Calu3 (cell line): ENCODE results near the gene PCBP4. TPM values are rescaled to one million over a fixed set of nuclear protein-coding genes. Genes with fewer than 3 reads are reported as not detected.
A peak's percentile ranks its signal among the peaks of the same experiment; 100 is the strongest.

ENCODE experiments used
- BruUV-seq: library from RNA; stranded (reverse); fragments of 400-500 nt; replicated peaks from 2 replicates; lab custom pipeline; 2021; lab: Mats Ljungman, UMichigan
- CTCF ChIA-PET: fragments of 300-600 bp; sonication (Branson Sonifier 250); formaldehyde crosslinking; loops from one replicate; lab custom pipeline; 2022; ENCODE audit warnings: antibody characterized with exemption; lab: Charles Lee
- DNase-seq: peaks from one replicate; pipeline ENCODE4 v3.0.0; 2022
- H3K27ac Mint-ChIP-seq: one replicate; pipeline ENCODE4 v1.8.0; 2022; ENCODE audit warnings: mixed read lengths; ENCODE audit not compliant: unreplicated experiment
- H3K27me3 Mint-ChIP-seq: one replicate; pipeline ENCODE4 v1.8.0; 2022; ENCODE audit warnings: mixed read lengths; ENCODE audit not compliant: unreplicated experiment
- H3K36me3 Mint-ChIP-seq: one replicate; pipeline ENCODE4 v1.8.0; 2022; ENCODE audit warnings: mild to moderate bottlenecking, moderate library complexity, mixed read lengths; ENCODE audit not compliant: insufficient read depth, unreplicated experiment
- H3K4me1 Mint-ChIP-seq: one replicate; pipeline ENCODE4 v1.8.0; 2022; ENCODE audit warnings: mild to moderate bottlenecking, low read depth, mixed read lengths; ENCODE audit not compliant: unreplicated experiment
- H3K4me3 Mint-ChIP-seq: one replicate; pipeline ENCODE4 v1.8.0; 2022; ENCODE audit warnings: mild to moderate bottlenecking, low read depth, moderate library complexity, mixed read lengths; ENCODE audit not compliant: unreplicated experiment
- H3K9me3 Mint-ChIP-seq: one replicate; pipeline ENCODE4 v1.8.0; 2022; ENCODE audit warnings: low read depth, mixed read lengths; ENCODE audit not compliant: unreplicated experiment
- intact Hi-C: fragments of 100-400 bp; cut with micrococcal nuclease; formaldehyde crosslinking; loops from one replicate; pipeline ENCODE4 v1.10.0; 2022; ENCODE audit not compliant: unreplicated experiment
- total RNA-seq: library from RNA; stranded (reverse); gene quantifications from 2 replicates; pipeline ENCODE4 v1.2.3, GENCODE V29; 2022
- TF ChIP-seq, protein P1 (sequence below): fragments of 200-600 bp; IDR thresholded peaks from one replicate; pipeline ENCODE4 v1.8.0; 2022; ENCODE audit warnings: antibody characterized with exemption; ENCODE audit not compliant: unreplicated experiment

The PCBP4 gene
- total RNA-seq, 1 experiment from 2014 or later = 31.5 TPM

GRCh38 chr3:51941463-51941797 lies 25.8 kb downstream of the PCBP4 start:
- Mint-ChIP-seq H3K9me3 (no peaks in the 10 kb centered on the region), H3K4me1 (peaks cover 15% of the 10 kb centered on the region), H3K27me3 (no peaks in the 10 kb centered on the region), H3K4me3 (peak overlapping the region; percentile 62), H3K36me3 (peaks cover 41% of the 10 kb centered on the region), H3K27ac (peak overlapping the region; percentile 4)
- DNase-seq = no peak
- no TSS peak for BruUV-seq
- intact Hi-C loops = loop anchor here (1.0 to 5.0 kb wide), 2 partner anchors 33 to 116 kb away; partner anchors contain the start of genes ABHD14B and DUSP7
- CTCF ChIA-PET = interaction anchor here (0.7 to 3.4 kb wide), 5 partner anchors 26 to 296 kb away, joined by 3 to 30 read pairs (median 5); partner anchors contain the start of genes ABHD14A, ABHD14B, ACY1 and PCBP4
- TF ChIP-seq, protein P1, sequence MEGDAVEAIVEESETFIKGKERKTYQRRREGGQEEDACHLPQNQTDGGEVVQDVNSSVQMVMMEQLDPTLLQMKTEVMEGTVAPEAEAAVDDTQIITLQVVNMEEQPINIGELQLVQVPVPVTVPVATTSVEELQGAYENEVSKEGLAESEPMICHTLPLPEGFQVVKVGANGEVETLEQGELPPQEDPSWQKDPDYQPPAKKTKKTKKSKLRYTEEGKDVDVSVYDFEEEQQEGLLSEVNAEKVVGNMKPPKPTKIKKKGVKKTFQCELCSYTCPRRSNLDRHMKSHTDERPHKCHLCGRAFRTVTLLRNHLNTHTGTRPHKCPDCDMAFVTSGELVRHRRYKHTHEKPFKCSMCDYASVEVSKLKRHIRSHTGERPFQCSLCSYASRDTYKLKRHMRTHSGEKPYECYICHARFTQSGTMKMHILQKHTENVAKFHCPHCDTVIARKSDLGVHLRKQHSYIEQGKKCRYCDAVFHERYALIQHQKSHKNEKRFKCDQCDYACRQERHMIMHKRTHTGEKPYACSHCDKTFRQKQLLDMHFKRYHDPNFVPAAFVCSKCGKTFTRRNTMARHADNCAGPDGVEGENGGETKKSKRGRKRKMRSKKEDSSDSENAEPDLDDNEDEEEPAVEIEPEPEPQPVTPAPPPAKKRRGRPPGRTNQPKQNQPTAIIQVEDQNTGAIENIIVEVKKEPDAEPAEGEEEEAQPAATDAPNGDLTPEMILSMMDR = no peak

GRCh38 chr3:51940648-51941462 lies 26.4 kb downstream of the PCBP4 start:
- TSS peak; percentile 50 for BruUV-seq

GRCh38 chr3:51938780-51939425 lies 28.4 kb downstream of the PCBP4 start:
- BruUV-seq = no TSS peak
- no peaks in the 10 kb centered on the region for H3K9me3 Mint-ChIP-seq
- H3K36me3 Mint-ChIP-seq = peaks cover 52% of the 10 kb centered on the region
- no peaks in the 10 kb centered on the region for H3K27me3 Mint-ChIP-seq
- intact Hi-C loops = no loop called here
- H3K4me1 Mint-ChIP-seq = peaks cover 15% of the 10 kb centered on the region
- no peak for DNase-seq
- no peak overlapping the region for H3K4me3 Mint-ChIP-seq
- TF ChIP-seq, protein P1 = no peak
- CTCF ChIA-PET = no interaction called here
- H3K27ac Mint-ChIP-seq = no peak overlapping the region

More at GRCh38 chr3:51940648-51941462, 26.4 kb downstream of the PCBP4 start:
- no peak for DNase-seq
- peak overlapping the region; percentile 62 for H3K4me3 Mint-ChIP-seq
- H3K4me1 Mint-ChIP-seq = peaks cover 15% of the 10 kb centered on the region
- peak overlapping the region; percentile 4 for H3K27ac Mint-ChIP-seq
- TF ChIP-seq, protein P1 = no peak
- CTCF ChIA-PET = interaction anchor here (0.6 to 3.4 kb wide), 6 partner anchors 26 to 297 kb away, joined by 3 to 30 read pairs (median 4); partner anchors contain the start of genes ABHD14A, ABHD14B, ACY1 and PCBP4
- no peaks in the 10 kb centered on the region for H3K27me3 Mint-ChIP-seq
- intact Hi-C loops = loop anchor here (1.0 to 5.0 kb wide), 2 partner anchors 33 to 116 kb away; partner anchors contain the start of genes ABHD14B and DUSP7
- H3K9me3 Mint-ChIP-seq = no peaks in the 10 kb centered on the region
- peaks cover 43% of the 10 kb centered on the region for H3K36me3 Mint-ChIP-seq

- Mint-ChIP-seq H3K27ac (no peak overlapping the region), H3K9me3 (no peaks in the 10 kb centered on the region), H3K27me3 (no peaks in the 10 kb centered on the region), H3K4me3 (no peak overlapping the region), H3K4me1 (peaks cover 11% of the 10 kb centered on the region), H3K36me3 (peaks cover 56% of the 10 kb centered on the region)
- TF ChIP-seq, protein P1 = no peak
- intact Hi-C loops = no loop called here
- CTCF ChIA-PET = no interaction called here
- BruUV-seq = no TSS peak
- DNase-seq = no peak
Observed at GRCh38 chr3:51937611-51938450, 29.4 kb downstream of the PCBP4 start.
